Measurements from ENCODE around the gene KCNMA1.

DNA sequence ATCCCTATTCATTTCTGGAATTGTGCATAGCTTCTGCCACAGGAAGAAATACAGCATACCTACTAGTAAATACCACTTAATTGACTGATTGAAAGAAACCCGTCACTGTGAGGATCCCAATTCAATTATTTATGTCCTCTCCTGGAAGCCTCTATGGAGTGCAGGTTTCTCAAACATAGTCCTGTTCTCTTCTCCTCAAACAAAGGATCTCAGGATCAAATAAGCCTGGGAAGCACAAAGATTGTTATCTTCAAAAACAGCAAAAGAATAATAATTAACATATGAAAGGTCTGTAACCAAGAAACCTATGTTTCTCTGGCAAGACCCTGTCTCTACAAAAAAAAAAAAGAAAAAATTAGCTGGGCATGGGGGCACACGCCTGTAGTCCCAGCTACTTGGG is 127.3 kb downstream of the KCNMA1 start:
- TF ChIP-seq POLR2A (IDR thresholded peaks at IDR 0.05) (no peak), POLR2AphosphoS5 (IDR thresholded peaks at IDR 0.05) (no peak)
